Measurements from ENCODE around the gene CHRNA4. TPM values are rescaled to one million over a fixed set of nuclear protein-coding genes. Genes with fewer than 3 reads are reported as not detected.

The CHRNA4 gene
- total RNA-seq, 4 donors from 2014 or later: not detected

GRCh38 chr20:63387393-63387792, 26.2 kb upstream of the CHRNA4 start:
- H3K36me3 ChIP-seq: no peaks in the 10 kb centered on the region
- TF ChIP-seq POLR2A (IDR thresholded peaks at IDR 0.05): no peak
- no peaks in the 10 kb centered on the region for H3K4me1 ChIP-seq
- no peak overlapping the region for H3K4me3 ChIP-seq
- DNase-seq: no peak
- no peak overlapping the region for H3K27ac ChIP-seq
- H3K27me3 ChIP-seq: no peaks in the 10 kb centered on the region
- H3K9me3 ChIP-seq: peaks cover 0 to 14% (median 0%) of the 10 kb centered on the region in 4 donors

- no peak for DNase-seq
- no peaks in the 10 kb centered on the region for H3K27me3 ChIP-seq
- H3K9me3 ChIP-seq: peaks cover 0 to 14% (median 0%) of the 10 kb centered on the region in 4 donors
- no peak overlapping the region for H3K27ac ChIP-seq
- no peaks in the 10 kb centered on the region for H3K4me1 ChIP-seq
- no peak overlapping the region for H3K4me3 ChIP-seq
- no peaks in the 10 kb centered on the region for H3K36me3 ChIP-seq
- TF ChIP-seq CTCF (IDR thresholded peaks at IDR 0.05): no peak
- TF ChIP-seq POLR2A (IDR thresholded peaks at IDR 0.05): no peak
These were observed 25.3 kb upstream of the CHRNA4 start for GRCh38 chr20:63386491-63386890.

- Histone ChIP-seq H3K4me3 (no peak overlapping the region), H3K36me3 (no peaks in the 10 kb centered on the region), H3K9me3 (peaks cover 0 to 14% (median 0%) of the 10 kb centered on the region in 4 donors), H3K27ac (no peak overlapping the region), H3K4me1 (no peaks in the 10 kb centered on the region), H3K27me3 (no peaks in the 10 kb centered on the region)
- no peak for TF ChIP-seq POLR2A (IDR thresholded peaks at IDR 0.05)
- TF ChIP-seq CTCF (IDR thresholded peaks at IDR 0.05): no peak
- no peak for DNase-seq
These were observed 24.7 kb upstream of the CHRNA4 start for GRCh38 chr20:63385819-63386218.

DNA sequence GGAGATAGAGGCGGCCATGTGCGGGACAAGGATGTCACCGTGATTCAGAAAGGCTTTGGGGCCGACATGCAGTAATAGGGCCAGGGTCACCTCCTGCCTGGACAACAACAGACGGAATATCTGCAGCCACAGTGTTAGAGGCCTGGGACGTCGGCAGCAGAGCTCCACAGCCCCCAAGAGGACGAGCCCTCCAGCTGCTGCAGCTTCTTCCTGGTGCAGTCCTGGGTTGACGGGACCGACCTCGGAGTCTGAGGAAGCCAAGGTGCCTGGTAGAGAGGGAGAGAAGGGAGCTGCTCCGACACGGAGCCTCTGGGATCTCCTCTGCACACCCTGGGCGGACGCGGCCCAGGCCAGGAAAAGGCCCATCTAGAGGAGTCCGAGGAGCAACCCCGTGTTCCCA, 23.2 kb upstream of the CHRNA4 start:
- DNase-seq: no peak
- Histone ChIP-seq H3K27ac (no peak overlapping the region), H3K4me1 (no peaks in the 10 kb centered on the region), H3K36me3 (no peaks in the 10 kb centered on the region), H3K27me3 (no peaks in the 10 kb centered on the region), H3K9me3 (peaks cover 0 to 14% (median 0%) of the 10 kb centered on the region in 4 donors), H3K4me3 (no peak overlapping the region)
- no peak for TF ChIP-seq POLR2A (IDR thresholded peaks at IDR 0.05)
- no peak for TF ChIP-seq CTCF (IDR thresholded peaks at IDR 0.05)

DNA sequence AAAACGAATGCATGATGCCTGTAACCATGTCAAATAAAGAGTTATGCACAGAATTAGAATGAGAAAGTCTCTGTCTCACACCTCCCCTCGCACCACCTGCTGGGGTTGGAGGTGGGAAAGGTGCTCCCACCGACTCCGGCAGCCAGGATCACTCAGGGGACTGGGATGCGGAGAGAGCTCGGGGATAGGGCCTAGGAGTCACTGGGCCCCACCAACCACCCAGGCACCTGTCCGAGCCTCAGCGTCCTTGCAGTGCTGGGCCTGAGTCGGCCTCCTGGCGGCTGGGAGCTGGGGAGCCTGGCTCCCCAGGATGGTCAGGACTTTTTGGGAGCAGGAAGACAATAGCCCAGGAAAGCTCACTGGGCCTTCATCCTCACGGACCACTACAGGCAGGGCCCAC, 22.4 kb upstream of the CHRNA4 start:
- TF ChIP-seq CTCF (IDR thresholded peaks at IDR 0.05) (no peak), POLR2A (IDR thresholded peaks at IDR 0.05) (no peak)
- Histone ChIP-seq H3K4me3 (no peak overlapping the region), H3K9me3 (peaks cover 0 to 14% (median 0%) of the 10 kb centered on the region in 4 donors), H3K27ac (no peak overlapping the region), H3K36me3 (no peaks in the 10 kb centered on the region), H3K4me1 (no peaks in the 10 kb centered on the region), H3K27me3 (no peaks in the 10 kb centered on the region)
- no peak for DNase-seq

DNA sequence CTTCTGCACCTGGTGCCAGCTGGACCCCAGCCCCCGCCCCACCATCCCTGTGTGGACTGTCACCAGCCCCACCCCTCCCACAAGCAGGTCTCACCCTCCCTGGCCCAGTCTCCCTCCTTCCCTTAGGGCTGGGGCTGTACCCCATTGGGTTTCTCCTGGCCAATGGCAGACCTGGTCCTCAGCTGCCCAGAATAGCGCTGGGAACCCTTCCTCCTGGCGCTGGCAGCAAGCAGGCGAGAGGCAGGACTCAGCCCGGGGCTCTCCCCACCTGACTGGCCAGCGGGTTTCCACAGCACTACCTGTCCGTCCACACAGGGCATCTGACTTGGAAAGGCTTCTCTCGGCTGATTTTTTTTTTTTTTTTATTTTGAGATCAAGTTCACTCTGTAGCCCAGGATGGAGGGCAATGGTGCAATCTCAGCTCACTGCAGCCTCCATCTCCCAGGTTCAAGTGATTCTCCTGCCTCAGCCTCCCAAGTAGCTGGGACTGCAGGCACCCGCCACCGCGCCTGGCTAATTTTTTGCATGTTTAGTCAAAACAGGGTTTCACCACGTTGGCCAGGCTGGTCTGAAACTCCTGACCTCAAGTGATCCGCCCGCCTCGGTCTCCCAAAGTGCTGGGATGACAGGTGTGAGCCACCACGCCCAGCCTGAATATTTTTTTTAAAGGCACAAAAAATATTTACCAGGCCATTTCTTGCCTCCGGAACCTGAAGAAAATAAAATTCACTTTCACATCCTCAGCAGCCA, 21.6 kb upstream of the CHRNA4 start:
- Histone ChIP-seq H3K36me3 (no peaks in the 10 kb centered on the region), H3K27me3 (no peaks in the 10 kb centered on the region), H3K4me3 (no peak overlapping the region), H3K4me1 (no peaks in the 10 kb centered on the region), H3K27ac (no peak overlapping the region), H3K9me3 (peaks cover 0 to 14% (median 0%) of the 10 kb centered on the region in 4 donors)
- TF ChIP-seq POLR2A (IDR thresholded peaks at IDR 0.05) (no peak), CTCF (IDR thresholded peaks at IDR 0.05) (no peak)
- no peak for DNase-seq
